GM19468 (cell line): Measurements from ENCODE around the gene SLC25A24.
"Not testable (repeated sequence)": the region's sequence is repeated elsewhere in the genome, so short reads cannot be mapped to it uniquely, and the experiment has no call there.

ENCODE experiments used
- ATAC-seq: cut with Tn5 transposase; IDR thresholded peaks from one replicate; pipeline ENCODE4 v1.9.1; 2021; ENCODE audit warnings: mild to moderate bottlenecking, moderate library complexity, moderate number of reproducible peaks; ENCODE audit not compliant: unreplicated experiment; ENCODE audit errors: extremely low read depth

SLC25A24 gene

DNA sequence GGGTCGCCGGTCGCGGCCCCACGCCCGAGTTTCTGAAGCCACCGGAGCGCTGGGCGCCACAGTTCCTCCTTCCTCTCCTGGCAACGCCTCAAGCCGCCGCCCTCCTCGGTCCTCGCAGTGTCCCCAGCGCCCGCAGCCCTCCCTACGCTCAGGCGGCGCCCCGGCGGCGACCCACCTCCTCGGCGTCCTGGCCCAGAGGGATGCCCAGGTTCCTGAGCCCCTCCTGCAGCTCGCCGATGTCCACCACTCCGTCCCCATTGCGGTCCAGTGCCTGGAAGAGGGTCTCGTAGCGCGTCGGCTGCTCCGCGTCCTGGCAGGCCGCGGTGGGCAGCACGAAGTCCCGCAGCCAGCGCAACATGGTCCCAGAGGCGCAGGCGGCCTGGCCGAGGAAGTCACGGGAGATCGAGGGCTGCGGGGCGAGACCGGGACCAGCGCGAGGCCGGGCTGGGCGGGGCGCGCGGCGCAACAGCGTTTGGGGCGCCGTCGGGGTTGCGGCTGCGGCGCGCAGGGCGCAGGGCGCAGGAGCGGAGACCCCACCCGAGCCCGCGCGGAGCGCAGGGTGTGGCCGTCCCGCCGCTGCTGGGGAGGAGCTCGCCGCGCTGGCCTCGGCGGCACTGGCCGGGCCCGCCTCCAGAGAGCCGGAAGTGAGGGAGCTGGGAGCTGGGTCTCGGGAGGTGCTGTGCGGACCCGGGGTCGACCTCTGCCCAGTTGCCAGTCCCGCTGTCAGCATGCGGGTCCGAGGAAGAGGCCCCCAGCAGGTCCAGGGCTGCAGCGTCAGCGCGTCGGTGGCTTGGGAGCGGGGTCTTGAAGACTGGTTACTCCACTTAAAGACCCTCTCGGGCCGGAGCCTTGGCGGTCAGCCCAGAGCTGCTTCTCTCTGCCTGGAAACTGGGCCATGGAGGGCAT lies at the start of gene SLC25A24:
Gene SLC25A24, minus strand, starts transcription at position 563 of the 906 bp plus-strand sequence. Its CDS starts 205 bp downstream, at position 358.
- ATAC-seq, result peak; percentile 77

GRCh38 chr1:108243976-108244375 lies 43.8 kb upstream of the SLC25A24 start, which contains the start of gene NBPF4:
TSS of gene NBPF4 (minus strand) at chr1:108244076. CDS start at chr1:108243761, 315 bp downstream.
- not testable (repeated sequence) for ATAC-seq

DNA sequence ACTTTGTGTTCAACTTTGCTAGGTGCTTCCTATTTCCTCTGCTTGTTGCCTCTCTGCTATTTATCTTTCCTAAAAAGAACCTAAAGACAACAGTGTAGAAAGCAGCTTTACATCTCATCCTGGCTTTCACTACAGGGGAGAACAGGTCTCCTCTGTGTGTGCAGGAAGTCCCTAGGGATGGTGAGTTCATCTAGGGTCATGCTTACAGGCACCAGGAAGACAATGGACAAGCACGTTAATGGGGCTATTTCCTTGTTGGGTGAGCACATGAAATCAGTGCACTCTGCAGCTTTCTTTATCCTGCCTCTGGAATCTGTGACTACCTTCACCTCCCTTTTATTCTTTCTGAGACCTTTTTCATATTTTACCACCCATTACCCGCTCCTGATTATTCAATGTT lies 39.3 kb upstream of the SLC25A24 start:
- ATAC-seq, result not testable (repeated sequence)

DNA sequence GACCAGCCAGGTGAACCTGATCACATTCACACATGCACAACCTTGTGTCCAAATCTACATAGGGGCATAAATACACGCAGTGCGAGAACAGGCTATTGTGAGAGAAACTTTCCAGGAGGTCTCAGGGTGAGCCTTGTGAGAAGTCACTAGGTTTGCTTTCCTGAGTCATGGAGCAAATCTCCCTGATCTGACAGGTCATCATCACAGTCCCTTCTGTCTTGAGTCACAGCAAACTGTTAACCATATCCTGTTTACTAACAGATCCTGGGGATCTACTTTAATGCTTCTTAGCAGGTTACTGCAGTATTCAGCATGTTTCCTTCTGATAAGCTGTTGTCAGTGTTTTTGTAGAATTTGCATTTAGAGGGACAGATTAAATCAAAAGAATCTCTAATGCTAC lies 35.2 kb upstream of the SLC25A24 start:
- not testable (repeated sequence) for ATAC-seq

DNA sequence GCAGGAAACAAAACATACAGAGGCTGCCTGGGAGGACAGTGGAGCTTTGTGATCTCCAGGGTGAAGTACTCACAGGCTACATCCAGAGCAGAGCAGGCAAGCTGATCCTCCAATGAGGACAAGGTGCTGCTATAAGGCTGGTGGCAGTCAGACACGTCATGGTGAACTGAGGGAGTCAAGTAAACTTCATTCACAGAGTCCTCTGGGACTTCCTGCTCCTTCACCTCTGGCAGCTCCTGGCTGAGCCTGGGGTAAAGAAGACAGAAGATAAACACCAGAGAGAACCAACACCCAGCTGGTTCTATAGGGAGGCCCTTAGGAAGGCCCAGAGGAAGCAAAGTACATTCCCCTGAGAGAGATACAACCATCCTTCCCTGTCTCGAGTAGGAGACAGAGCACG lies 32.0 kb upstream of the SLC25A24 start:
- ATAC-seq, result not testable (repeated sequence)

DNA sequence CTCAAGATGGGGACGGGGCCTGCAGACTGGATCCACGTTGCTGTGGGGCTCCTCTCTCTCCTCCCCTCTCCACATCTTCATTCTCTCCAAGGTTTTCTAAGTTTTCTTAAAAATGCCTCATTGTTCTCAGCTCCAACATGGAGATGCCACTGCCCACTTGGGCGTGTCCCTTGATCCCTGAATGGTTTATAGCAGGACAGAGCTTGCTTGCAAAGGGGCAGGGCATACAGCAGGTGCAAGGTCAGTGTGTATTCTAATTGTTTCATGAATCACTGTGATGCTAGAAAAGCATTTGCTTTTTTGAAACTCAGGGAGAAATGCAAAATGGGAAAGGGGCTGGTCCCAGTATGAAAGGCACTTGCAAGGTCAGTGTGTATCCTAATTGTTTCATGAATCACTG lies 29.8 kb upstream of the SLC25A24 start:
- not testable (repeated sequence) for ATAC-seq

- not testable (repeated sequence) for ATAC-seq
These were observed 27.6 kb upstream of the SLC25A24 start for GRCh38 chr1:108227772-108228171.

- not testable (repeated sequence) for ATAC-seq
These were observed 26.7 kb upstream of the SLC25A24 start for GRCh38 chr1:108226855-108227254.

DNA sequence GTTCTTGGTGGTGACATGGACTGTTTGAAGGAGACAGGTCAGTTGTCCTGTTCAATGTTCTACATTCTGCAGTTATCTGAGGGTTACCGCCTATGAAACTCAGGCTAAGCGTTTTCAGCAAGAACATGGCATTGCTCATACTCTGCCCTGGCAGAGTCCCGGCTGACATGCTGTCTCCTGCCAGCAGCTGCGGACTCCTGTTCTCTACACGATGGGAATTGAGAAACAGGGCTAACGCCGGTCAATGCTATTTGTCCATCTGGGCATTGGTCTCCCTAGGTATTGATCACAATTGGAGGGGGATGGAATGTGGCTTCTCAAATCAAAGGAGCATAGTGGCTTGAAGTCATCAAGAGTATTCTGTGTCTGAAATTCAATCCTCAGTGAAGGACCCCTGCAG lies 23.1 kb upstream of the SLC25A24 start:
- not testable (repeated sequence) for ATAC-seq

- not testable (repeated sequence) for ATAC-seq
These were observed 17.5 kb upstream of the SLC25A24 start for GRCh38 chr1:108217515-108218174.

GRCh38 chr1:108217007-108217406 lies 16.9 kb upstream of the SLC25A24 start:
- ATAC-seq, result not testable (repeated sequence)

GRCh38 chr1:108216028-108216890 lies 16.1 kb upstream of the SLC25A24 start:
- not testable (repeated sequence) for ATAC-seq

DNA sequence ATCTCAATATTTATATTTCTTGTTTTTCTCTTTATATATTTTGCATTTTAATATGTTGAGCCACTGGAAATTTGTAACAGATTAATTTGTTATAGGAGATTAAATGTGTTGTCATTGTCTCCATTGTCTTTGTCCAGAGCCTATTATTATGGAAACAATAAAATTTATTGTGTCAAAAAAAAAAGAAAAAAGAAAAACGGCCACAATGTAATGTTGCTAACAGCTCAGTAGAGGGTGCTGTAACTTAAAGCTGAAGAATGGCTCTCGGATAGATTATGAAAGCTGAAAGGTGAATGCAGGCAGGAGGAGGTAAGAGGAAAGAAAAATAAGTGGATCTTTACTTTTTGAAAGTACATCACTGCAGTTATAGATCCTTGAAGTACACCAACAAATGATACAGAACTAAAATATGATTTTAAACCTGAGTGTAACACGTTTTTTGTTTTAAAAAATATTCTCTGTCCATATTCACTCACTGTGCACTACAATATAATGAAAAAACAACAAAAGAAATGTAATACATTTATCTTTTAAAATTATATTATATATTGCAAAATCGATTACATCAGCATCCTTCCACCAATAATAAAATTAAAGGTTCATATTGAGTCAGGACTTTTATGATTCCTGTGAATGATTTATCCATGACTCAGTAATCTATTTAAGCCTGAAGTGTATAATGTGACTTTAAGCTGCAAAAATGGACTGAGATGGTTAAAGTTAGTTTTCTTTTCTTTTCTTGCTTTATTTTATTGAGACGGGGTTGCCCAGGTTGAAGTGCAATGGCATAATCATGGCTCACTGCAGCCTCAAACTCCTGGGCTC lies 14.7 kb upstream of the SLC25A24 start:
- ATAC-seq, result not testable (repeated sequence)

DNA sequence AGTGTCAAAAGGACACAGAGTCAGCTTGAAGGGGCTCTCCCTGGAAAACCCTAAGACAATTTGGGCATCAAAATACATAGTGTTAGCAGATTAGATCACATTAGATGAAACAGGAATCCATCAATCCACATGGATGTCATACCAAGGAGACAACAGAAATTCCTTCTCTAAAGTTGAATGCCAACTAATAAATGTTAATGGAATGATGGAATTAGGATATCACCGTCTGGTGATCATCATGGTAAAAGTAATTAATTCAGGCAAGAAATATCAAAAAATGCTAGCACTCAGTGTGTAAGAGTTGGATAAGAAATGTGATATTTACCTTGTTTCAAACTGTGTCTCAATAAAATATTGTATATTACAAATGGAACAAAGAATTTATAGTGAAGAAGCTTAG lies 10.9 kb upstream of the SLC25A24 start:
- ATAC-seq, result no peak

- ATAC-seq, result no peak
These were observed 9.4 kb upstream of the SLC25A24 start for GRCh38 chr1:108209456-108210108.

- no peak for ATAC-seq
These were observed 8.7 kb upstream of the SLC25A24 start for GRCh38 chr1:108208724-108209446.

- ATAC-seq, result not testable (repeated sequence)
These were observed 3.4 kb upstream of the SLC25A24 start for GRCh38 chr1:108203582-108203981.

GRCh38 chr1:108201687-108202086 lies 1.5 kb upstream of the SLC25A24 start:
- ATAC-seq, result no peak
